Measurements from ENCODE around the gene RFNG.

The RFNG gene

DNA sequence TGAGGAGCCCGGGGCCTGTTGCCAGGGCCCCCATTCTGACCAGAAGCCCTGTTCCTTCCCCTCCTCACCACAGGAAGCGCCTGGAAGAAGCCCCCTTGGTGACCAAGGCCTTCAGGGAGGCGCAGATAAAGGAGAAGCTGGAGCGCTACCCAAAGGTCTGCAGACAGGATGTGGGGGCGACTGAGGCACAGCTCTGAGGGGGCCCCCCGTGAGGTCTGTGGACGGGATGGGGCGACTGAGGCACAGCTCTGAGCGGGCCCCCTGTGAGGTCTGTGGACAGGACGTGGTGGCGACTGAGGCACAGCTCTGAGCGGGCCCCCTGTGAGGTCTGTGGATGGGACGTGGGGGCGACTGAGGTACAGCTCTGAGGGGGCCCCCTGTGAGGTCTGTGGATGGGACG is 42.2 kb downstream of the RFNG start:
- in situ Hi-C loops (cut with MboI; ENCODE audit: low pct_unique_long_range_greater_than_20kb, low sequenced_read_pairs, unreplicated experiment) = no loop called here
- DNase-seq (ENCODE audit: low spot score) = no peak
- TF ChIP-seq, protein P1, sequence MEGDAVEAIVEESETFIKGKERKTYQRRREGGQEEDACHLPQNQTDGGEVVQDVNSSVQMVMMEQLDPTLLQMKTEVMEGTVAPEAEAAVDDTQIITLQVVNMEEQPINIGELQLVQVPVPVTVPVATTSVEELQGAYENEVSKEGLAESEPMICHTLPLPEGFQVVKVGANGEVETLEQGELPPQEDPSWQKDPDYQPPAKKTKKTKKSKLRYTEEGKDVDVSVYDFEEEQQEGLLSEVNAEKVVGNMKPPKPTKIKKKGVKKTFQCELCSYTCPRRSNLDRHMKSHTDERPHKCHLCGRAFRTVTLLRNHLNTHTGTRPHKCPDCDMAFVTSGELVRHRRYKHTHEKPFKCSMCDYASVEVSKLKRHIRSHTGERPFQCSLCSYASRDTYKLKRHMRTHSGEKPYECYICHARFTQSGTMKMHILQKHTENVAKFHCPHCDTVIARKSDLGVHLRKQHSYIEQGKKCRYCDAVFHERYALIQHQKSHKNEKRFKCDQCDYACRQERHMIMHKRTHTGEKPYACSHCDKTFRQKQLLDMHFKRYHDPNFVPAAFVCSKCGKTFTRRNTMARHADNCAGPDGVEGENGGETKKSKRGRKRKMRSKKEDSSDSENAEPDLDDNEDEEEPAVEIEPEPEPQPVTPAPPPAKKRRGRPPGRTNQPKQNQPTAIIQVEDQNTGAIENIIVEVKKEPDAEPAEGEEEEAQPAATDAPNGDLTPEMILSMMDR (IDR thresholded peaks at IDR 0.05; ENCODE audit: extremely low read depth, insufficient read depth, missing control alignments) = no peak

DNA sequence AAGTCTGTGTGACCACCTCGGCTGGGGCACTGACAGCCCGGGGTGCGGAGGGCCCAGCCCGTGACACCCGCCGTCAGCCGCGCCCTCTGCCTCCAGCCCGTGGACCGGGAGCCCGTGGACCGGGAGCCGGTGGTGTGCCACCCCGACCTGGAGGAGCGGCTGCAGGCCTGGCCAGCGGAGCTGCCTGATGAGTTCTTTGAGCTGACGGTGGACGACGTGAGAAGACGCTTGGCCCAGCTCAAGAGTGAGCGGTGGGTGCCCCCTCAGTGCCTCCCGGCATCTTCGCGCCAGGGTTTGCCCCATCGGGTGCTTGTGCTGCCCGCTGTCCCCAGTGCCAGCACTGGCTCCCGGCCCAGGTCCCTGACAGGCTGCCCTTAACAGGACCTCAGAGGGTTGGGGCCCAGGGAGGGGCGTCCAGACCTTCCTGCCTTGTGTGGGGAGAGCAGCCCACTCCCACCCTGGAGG is 42.6 kb downstream of the RFNG start:
- in situ Hi-C loops (cut with MboI; ENCODE audit: low pct_unique_long_range_greater_than_20kb, low sequenced_read_pairs, unreplicated experiment) = no loop called here
- TF ChIP-seq, protein P1 (IDR thresholded peaks at IDR 0.05; ENCODE audit: extremely low read depth, insufficient read depth, missing control alignments) = no peak
- no peak for DNase-seq (ENCODE audit: low spot score)

DNA sequence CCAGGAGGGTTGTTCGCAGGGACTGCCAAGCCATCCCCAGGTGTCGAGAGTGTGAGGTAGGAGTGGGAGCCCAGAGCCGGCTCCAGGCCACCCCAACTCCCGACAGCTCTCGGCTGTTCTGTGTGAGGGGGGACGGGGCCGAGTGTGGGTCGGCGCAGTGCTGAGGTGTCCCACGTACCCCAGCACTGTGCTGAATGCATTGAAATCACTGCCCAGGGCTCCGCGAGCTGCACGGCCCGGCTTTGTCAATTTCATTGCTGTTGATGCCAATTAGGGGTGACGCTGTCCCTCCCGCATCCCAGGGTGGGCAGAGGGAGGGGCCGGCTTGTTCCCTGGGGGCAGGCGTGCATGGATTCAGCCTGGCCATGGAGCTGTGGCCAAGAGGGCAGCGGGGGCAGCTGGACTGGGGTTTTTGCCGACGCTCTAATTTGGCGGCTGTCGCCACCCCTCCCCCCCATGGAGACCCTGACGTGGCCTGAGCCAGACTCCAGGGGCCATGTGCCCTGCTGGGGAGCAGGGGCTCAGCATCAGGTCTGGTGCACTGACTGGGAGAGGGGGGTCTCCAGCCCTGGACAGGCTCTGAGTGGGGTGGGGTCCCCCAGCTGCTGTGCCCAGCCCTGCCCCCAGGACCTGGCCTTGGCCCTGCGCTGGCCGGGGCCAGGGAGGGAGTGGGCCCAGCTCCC is 43.2 kb downstream of the RFNG start:
- TF ChIP-seq, protein P1 (IDR thresholded peaks at IDR 0.05; ENCODE audit: extremely low read depth, insufficient read depth, missing control alignments) = no peak
- no peak for DNase-seq (ENCODE audit: low spot score)
- in situ Hi-C loops (cut with MboI; ENCODE audit: low pct_unique_long_range_greater_than_20kb, low sequenced_read_pairs, unreplicated experiment) = no loop called here

DNA sequence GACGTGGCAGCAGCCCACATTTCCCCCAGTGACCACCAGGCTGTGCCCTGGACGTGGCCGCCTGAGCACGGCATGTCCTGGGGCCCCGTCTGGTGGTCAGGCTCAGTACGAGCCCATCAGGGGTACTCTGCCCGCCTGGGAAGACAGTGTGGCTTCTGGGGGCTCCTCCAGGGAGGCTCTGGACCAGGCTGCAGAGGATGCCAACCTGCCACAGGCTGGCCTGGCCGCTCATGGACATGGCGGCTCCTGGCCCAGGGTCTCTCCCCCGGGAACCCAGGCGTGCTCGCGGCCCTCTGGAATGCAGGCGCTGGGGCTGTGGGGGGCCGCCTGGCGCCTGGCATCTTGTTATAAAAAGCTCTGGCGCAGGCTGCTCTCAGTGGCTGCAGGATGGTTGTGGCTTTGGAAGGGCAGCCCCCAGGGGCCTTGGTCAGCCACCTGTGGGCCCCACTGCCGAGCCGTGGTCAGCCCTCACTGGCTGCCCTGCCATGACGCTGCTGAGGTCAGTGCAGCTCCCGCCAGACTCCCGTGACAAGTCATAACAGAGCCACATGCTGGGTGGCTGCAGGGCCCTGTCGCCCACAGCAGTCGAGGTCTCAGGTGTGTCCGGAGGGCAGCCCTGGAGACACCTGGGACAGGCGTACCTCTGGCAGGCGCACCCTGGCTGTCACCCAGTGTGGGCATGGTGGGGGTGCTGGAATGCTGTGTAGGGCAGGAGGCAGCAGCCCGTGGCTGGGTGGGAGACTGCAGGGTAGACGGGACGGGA is 43.9 kb downstream of the RFNG start:
- no peak for DNase-seq (ENCODE audit: low spot score)
- in situ Hi-C loops (cut with MboI; ENCODE audit: low pct_unique_long_range_greater_than_20kb, low sequenced_read_pairs, unreplicated experiment) = no loop called here
- TF ChIP-seq, protein P1 (IDR thresholded peaks at IDR 0.05; ENCODE audit: extremely low read depth, insufficient read depth, missing control alignments) = no peak

DNA sequence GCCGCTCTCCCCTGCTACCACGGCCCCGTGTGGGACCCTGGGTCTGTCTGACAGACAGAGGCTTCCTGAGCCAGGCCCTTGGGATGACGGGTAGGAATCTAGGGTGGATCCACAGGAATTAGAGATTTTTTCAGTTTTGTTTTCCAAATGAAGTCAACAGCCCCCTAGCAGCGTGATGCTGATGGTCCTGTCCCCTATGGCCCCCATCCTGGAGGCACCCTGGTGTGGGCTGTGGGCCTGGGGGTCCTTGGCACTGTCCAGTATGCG is 44.5 kb downstream of the RFNG start:
- in situ Hi-C loops (cut with MboI; ENCODE audit: low pct_unique_long_range_greater_than_20kb, low sequenced_read_pairs, unreplicated experiment) = no loop called here
- no peak for DNase-seq (ENCODE audit: low spot score)
- TF ChIP-seq, protein P1 (IDR thresholded peaks at IDR 0.05; ENCODE audit: extremely low read depth, insufficient read depth, missing control alignments) = no peak

DNA sequence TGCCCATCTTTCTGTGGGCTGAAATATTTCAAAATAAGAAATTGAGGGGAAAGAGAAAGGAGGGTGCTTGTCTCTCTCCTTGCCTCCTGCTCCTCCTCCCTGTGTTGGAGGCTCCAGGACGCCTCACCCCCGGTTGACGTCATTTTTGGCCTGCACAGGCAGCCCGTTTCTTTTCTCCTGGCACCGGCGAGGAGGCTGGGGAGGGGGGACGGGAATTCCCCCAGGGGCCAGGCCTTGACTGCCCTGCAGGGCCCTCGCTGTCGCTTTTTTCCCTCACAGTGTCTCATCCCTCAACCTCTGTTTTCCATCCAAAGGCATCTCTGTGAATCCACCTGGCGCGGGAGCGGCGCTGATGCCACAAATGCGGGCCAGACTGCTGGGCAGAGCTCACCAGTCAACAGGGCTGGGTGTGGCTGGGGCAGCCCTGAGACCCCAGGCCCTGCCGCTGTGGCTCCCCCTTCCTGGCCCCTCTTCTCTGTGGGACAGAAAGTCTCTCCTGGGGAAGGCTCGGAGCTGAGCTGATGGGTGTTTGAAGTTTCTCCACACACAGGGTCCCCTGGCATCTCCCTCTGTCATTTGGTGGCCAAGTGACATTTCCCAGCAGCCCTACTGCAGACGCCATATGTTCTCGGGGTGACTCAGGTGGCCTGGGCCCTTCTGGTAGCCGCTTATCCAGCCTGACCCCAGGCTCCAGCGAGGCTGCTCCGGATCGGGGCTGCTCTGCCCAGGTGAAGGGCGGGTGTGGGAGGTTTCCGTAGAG is 45.0 kb downstream of the RFNG start:
- TF ChIP-seq, protein P1 (IDR thresholded peaks at IDR 0.05; ENCODE audit: extremely low read depth, insufficient read depth, missing control alignments) = no peak
- DNase-seq (ENCODE audit: low spot score) = no peak
- in situ Hi-C loops (cut with MboI; ENCODE audit: low pct_unique_long_range_greater_than_20kb, low sequenced_read_pairs, unreplicated experiment) = no loop called here
